Ectodermal cell (in vitro differentiated cells): Measurements from ENCODE around the gene VSIG10.
"Not testable (repeated sequence)": the region's sequence is repeated elsewhere in the genome, so short reads cannot be mapped to it uniquely, and the experiment has no call there.

Source experiments
- H3K27ac ChIP-seq: 2 replicates; pipeline ENCODE4 v1.7.0; 2013; ENCODE audit warnings: mild to moderate bottlenecking, low read depth, low read length; ENCODE audit not compliant: insufficient read depth, poor library complexity, severe bottlenecking
- H3K27me3 ChIP-seq: 2 replicates; pipeline ENCODE4 v1.7.0; 2013; ENCODE audit warnings: mild to moderate bottlenecking, low read length; ENCODE audit not compliant: insufficient read depth, control insufficient read depth, poor library complexity, severe bottlenecking
- H3K36me3 ChIP-seq: one replicate; pipeline ENCODE4 v1.7.0; 2013; ENCODE audit warnings: low read length; ENCODE audit not compliant: control insufficient read depth, insufficient read depth
- H3K4me1 ChIP-seq: one replicate; pipeline ENCODE4 v1.7.0; 2013; ENCODE audit warnings: low read length; ENCODE audit not compliant: control insufficient read depth, insufficient read depth
- H3K4me3 ChIP-seq: 2 replicates; pipeline ENCODE4 v1.7.0; 2013; ENCODE audit warnings: low read depth, low read length, control low read depth; ENCODE audit not compliant: insufficient read depth
- H3K9me3 ChIP-seq: 2 replicates; pipeline ENCODE4 v1.7.0; 2013; ENCODE audit warnings: mild to moderate bottlenecking, low read length, moderate library complexity; ENCODE audit not compliant: control insufficient read depth
- WGBS, 2 experiments: methylation state at CpG; one replicate each; pipeline ENCODE4 v1.1.7; 2013; ENCODE audit warnings: missing lambda C conversion rate in 2 of 2; 5-methylcytosine and 5-hydroxymethylcytosine counted together

Gene VSIG10

GRCh38 chr12:118034429-118035189 lies 69.2 kb downstream of the VSIG10 start:
- no peaks in the 10 kb centered on the region for H3K4me1 ChIP-seq
- WGBS, 2 experiments, result 98 to 99% methylated on average over 4 to 5 of the region's 5 CpGs
- peaks cover 32% of the 10 kb centered on the region for H3K36me3 ChIP-seq
- H3K4me3 ChIP-seq, result no peak overlapping the region
- no peaks in the 10 kb centered on the region for H3K9me3 ChIP-seq
- H3K27ac ChIP-seq, result no peak overlapping the region
- H3K27me3 ChIP-seq, result no peaks in the 10 kb centered on the region

GRCh38 chr12:118033902-118034301 lies 69.9 kb downstream of the VSIG10 start:
- Histone ChIP-seq H3K27ac (no peak overlapping the region), H3K4me3 (no peak overlapping the region), H3K4me1 (no peaks in the 10 kb centered on the region), H3K36me3 (peaks cover 32% of the 10 kb centered on the region), H3K9me3 (no peaks in the 10 kb centered on the region), H3K27me3 (no peaks in the 10 kb centered on the region)
- 95 to 97% methylated on average over 5 of the region's 5 CpGs for WGBS, 2 experiments

- no peaks in the 10 kb centered on the region for H3K9me3 ChIP-seq
- H3K36me3 ChIP-seq, result peaks cover 31% of the 10 kb centered on the region
- H3K27ac ChIP-seq, result no peak overlapping the region
- no peaks in the 10 kb centered on the region for H3K4me1 ChIP-seq
- no peak overlapping the region for H3K4me3 ChIP-seq
- WGBS, 2 experiments, result 96 to 100% methylated on average over 4 to 5 of the region's 5 CpGs
- H3K27me3 ChIP-seq, result no peaks in the 10 kb centered on the region
Observed at GRCh38 chr12:118033323-118033722, 70.5 kb downstream of the VSIG10 start.

GRCh38 chr12:118032188-118032587 lies 71.6 kb downstream of the VSIG10 start:
- Histone ChIP-seq H3K4me3 (no peak overlapping the region), H3K9me3 (no peaks in the 10 kb centered on the region), H3K36me3 (peaks cover 29% of the 10 kb centered on the region), H3K4me1 (no peaks in the 10 kb centered on the region), H3K27me3 (no peaks in the 10 kb centered on the region), H3K27ac (no peak overlapping the region)
- 93 to 96% methylated on average over 7 of the region's 7 CpGs for WGBS, 2 experiments

GRCh38 chr12:118029166-118029565 lies 74.6 kb downstream of the VSIG10 start:
- Histone ChIP-seq H3K4me3 (no peak overlapping the region), H3K27me3 (no peaks in the 10 kb centered on the region), H3K36me3 (peaks cover 39% of the 10 kb centered on the region), H3K27ac (no peak overlapping the region), H3K9me3 (no peaks in the 10 kb centered on the region), H3K4me1 (no peaks in the 10 kb centered on the region)
- WGBS, 2 experiments, result 92 to 93% methylated on average over 5 of the region's 5 CpGs

GRCh38 chr12:118025168-118025567 lies 78.6 kb downstream of the VSIG10 start:
- H3K9me3 ChIP-seq, result no peaks in the 10 kb centered on the region
- WGBS, 2 experiments, result 91 to 93% methylated on average over 4 of the region's 4 CpGs
- H3K27ac ChIP-seq, result no peak overlapping the region
- H3K4me1 ChIP-seq, result no peaks in the 10 kb centered on the region
- no peak overlapping the region for H3K4me3 ChIP-seq
- peaks cover 45% of the 10 kb centered on the region for H3K36me3 ChIP-seq
- H3K27me3 ChIP-seq, result no peaks in the 10 kb centered on the region

GRCh38 chr12:118023301-118023860 lies 80.4 kb downstream of the VSIG10 start:
- Histone ChIP-seq H3K27me3 (no peaks in the 10 kb centered on the region), H3K4me3 (no peak overlapping the region), H3K9me3 (no peaks in the 10 kb centered on the region), H3K36me3 (peaks cover 55% of the 10 kb centered on the region), H3K27ac (no peak overlapping the region), H3K4me1 (no peaks in the 10 kb centered on the region)
- 91% methylated on average over 8 to 9 of the region's 9 CpGs for WGBS, 2 experiments

GRCh38 chr12:118022728-118023109 lies 81.1 kb downstream of the VSIG10 start:
- H3K4me3 ChIP-seq, result no peak overlapping the region
- no peak overlapping the region for H3K27ac ChIP-seq
- peaks cover 55% of the 10 kb centered on the region for H3K36me3 ChIP-seq
- H3K4me1 ChIP-seq, result peaks cover 3% of the 10 kb centered on the region
- WGBS, 2 experiments, result 96 to 97% methylated on average over 3 of the region's 3 CpGs
- no peaks in the 10 kb centered on the region for H3K27me3 ChIP-seq
- no peaks in the 10 kb centered on the region for H3K9me3 ChIP-seq

- WGBS, 2 experiments, result 94 to 95% methylated on average over 13 of the region's 13 CpGs
Observed at GRCh38 chr12:118022097-118022727, 81.6 kb downstream of the VSIG10 start.

GRCh38 chr12:118020036-118020435 lies 83.8 kb downstream of the VSIG10 start:
- H3K36me3 ChIP-seq, result peaks cover 37% of the 10 kb centered on the region
- H3K4me1 ChIP-seq, result peaks cover 7% of the 10 kb centered on the region
- H3K4me3 ChIP-seq, result no peak overlapping the region
- H3K9me3 ChIP-seq, result no peaks in the 10 kb centered on the region
- no peaks in the 10 kb centered on the region for H3K27me3 ChIP-seq
- 90 to 100% methylated on average over 1 of the region's 1 CpG for WGBS, 2 experiments
- no peak overlapping the region for H3K27ac ChIP-seq

More at GRCh38 chr12:118022097-118022727, 81.6 kb downstream of the VSIG10 start:
- H3K4me1 ChIP-seq, H3K4me3 ChIP-seq, H3K9me3 ChIP-seq, H3K27me3 ChIP-seq, H3K27ac ChIP-seq: not testable (repeated sequence)
- peaks cover 50% of the 10 kb centered on the region for H3K36me3 ChIP-seq
